22Rv1 (cell line): ENCODE data around the gene DDX18.

Source experiments
- H3K27ac ChIP-seq: fragments of 450-650 bp; 2 replicates; pipeline ENCODE4 v1.5.1; 2017
- ZFX ChIP-seq: fragments of 450-650 bp; IDR thresholded peaks from 2 replicates; pipeline ENCODE4 v1.6.1; 2017; ENCODE audit warnings: antibody characterized with exemption, borderline replicate concordance
- TF ChIP-seq, protein P1 (sequence below): fragments of 450-650 bp; IDR thresholded peaks from 2 replicates; pipeline ENCODE4 v1.5.1; 2017; ENCODE audit warnings: mild to moderate bottlenecking

Gene DDX18

DNA sequence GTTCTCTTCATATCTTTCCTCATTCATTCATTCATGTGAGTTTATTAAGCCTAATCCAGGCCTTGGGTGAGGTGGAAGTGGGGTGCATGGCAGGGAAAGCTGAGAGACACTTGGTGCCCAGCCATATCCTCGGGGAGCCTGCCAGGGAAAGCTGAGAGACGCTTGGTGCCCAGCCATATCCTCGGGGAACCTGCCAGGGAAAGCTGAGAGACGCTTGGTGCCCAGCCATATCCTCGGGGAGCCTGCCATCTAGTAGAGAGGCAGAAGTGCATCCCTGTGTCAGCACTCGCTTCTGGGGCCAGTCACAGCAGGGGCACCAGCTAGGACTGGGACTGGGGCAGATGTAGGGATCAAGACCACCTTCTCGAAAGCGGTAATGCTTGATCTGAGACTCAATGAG, 39.4 kb downstream of the DDX18 start:
- TF ChIP-seq, protein P1, sequence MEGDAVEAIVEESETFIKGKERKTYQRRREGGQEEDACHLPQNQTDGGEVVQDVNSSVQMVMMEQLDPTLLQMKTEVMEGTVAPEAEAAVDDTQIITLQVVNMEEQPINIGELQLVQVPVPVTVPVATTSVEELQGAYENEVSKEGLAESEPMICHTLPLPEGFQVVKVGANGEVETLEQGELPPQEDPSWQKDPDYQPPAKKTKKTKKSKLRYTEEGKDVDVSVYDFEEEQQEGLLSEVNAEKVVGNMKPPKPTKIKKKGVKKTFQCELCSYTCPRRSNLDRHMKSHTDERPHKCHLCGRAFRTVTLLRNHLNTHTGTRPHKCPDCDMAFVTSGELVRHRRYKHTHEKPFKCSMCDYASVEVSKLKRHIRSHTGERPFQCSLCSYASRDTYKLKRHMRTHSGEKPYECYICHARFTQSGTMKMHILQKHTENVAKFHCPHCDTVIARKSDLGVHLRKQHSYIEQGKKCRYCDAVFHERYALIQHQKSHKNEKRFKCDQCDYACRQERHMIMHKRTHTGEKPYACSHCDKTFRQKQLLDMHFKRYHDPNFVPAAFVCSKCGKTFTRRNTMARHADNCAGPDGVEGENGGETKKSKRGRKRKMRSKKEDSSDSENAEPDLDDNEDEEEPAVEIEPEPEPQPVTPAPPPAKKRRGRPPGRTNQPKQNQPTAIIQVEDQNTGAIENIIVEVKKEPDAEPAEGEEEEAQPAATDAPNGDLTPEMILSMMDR = no peak
- no peak for TF ChIP-seq ZFX
- no peak overlapping the region for H3K27ac ChIP-seq

DNA sequence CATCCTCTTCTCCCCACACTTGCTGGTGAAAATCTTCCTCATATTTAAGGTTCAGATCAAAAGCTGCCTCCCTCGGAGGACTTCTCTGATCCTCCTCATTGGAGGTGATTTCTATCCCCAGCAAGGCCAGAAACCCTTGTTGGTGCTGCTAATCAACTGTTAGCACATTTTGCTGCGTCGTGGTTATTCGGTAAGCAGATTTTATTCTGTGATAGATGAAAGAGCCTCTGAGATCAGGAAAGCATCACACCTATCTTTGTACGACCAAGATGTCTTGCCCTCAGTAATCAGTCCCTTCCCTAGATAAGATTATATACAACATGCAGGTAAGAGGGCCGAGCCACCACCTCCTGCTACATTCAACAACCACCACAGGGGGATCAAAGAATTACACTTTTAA, 40.1 kb downstream of the DDX18 start:
- no peak overlapping the region for H3K27ac ChIP-seq

DNA sequence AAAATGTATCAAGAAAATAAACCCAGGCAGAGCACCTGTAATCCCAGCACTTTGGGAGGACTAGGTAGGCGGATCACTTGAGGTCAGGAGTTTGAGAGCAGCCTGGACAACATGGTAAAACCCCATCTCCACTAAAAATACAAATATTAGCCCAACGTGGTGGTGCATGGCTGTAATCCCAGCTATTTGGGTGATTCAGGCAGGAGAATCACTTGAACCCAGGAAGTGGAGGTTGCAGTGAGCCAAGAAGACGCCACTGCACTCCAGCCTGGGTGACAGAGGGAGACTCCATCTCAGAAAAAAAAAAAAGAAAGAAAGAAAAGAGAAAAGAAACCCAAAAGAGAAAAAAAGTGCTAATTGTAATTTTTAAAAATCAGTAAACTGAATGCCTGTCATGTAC, 41.4 kb downstream of the DDX18 start:
- no peak overlapping the region for H3K27ac ChIP-seq
- TF ChIP-seq, protein P1 = no peak
- TF ChIP-seq ZFX = no peak

More for the DNA sequence above, 40.1 kb downstream of the DDX18 start:
- TF ChIP-seq, protein P1 = no peak
- no peak for TF ChIP-seq ZFX

DNA sequence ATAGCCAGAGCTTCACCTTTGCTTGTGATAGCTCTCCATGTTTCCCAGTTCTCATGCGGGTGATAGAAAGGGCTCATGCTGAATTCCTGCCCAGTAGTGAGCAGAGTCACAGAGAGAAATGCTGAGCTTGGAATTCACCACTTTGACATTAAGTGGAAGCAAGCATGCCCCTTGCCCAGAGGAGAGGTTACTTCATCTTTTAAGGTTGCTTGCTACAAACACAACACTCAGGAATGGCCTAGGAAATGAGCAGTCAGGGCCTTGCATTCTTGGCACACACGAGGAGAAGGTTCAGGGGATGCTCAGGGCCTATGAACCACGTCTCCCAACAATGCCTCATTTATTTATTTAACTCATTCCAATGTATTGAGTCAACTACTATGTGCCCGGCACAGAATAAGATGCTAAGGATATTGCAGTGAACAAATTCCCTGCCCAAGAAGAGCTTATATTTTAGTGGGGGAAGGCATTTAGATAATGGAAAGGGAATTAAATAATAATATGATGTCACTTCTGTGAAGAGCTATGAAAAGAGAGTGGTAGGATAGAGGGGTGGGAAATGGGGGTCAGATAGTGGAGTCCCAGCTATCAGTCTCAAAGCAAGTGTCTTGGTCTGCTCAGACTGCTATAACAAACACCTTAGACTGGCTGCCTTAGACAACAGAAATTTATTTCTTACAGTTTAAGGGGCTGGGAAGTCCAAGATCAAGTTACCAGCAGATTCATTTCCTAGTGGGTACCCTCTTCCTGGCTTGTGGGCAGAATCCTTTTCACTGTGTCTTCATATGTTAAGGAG, 42.1 kb downstream of the DDX18 start:
- no peak for TF ChIP-seq ZFX
- TF ChIP-seq, protein P1 = no peak
- no peak overlapping the region for H3K27ac ChIP-seq

DNA sequence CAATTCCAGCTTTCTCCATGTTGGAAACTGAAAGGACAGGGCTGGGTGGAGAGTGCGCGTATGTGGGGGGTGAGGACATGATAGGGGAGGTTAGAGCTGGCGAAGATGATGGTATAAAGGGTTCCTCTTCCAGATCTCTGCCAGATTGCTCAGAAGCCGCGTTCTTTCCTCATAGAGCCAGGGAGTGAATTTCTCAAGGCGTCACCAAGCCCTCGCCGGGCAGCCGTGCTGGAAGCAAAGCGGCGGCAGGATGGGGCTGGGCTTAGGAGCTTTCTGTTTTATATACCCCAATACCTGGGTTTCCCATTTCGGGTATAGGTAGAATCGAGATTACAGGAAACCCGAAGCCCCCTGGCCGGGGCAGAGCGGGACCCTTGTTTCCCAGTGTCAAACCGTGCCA, 43.8 kb downstream of the DDX18 start:
- TF ChIP-seq, protein P1 = no peak
- no peak for TF ChIP-seq ZFX
- no peak overlapping the region for H3K27ac ChIP-seq

DNA sequence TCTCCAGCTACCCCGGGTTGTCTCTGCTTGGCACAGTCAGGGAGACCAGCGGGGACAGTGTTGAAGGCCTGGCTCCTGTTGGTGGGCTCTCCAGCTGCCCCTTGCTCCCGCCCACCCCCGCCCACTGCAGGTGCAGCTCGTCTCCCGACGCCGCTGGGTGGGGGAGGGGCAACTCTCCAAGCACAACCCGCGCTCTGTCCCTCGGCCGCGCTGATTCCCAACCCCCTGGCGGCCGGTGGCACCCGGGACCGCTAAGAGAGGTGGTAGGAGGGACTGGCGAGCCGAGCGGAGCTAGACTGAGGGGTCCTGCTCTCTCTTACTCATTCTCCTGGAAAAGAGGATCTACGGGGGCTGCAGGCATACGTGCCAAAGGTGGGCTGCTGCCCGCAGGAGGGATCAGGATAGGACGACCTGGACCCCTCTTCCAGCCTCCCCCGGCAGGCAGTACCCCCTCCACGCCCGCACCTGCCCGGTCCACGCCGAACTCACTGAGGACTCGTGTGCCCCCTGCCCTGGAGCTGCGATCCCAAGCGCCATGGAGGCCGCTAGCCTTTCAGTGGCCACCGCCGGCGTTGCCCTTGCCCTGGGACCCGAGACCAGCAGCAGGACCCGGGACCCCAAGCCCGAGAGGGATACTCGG, 44.5 kb downstream of the DDX18 start:
- TF ChIP-seq ZFX = no peak
- TF ChIP-seq, protein P1 = no peak
- no peak overlapping the region for H3K27ac ChIP-seq

DNA sequence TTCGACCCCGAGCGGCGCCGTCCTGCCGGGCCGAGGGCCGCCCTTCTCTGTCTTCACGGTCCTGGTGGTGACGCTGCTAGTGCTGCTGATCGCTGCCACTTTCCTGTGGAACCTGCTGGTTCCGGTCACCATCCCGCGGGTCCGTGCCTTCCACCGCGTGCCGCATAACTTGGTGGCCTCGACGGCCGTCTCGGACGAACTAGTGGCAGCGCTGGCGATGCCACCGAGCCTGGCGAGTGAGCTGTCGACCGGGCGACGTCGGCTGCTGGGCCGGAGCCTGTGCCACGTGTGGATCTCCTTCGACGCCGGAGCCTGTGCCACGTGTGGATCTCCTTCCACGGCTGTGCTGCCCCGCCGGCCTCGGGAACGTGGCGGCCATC, 45.0 kb downstream of the DDX18 start:
- TF ChIP-seq, protein P1 = no peak
- TF ChIP-seq ZFX = no peak

More for the DNA sequence above, 45.0 kb downstream of the DDX18 start:
- H3K27ac ChIP-seq = no peak overlapping the region
